DMS153 treated with DMSO at 0.1 percent for 48 hours (cell line): ENCODE data around the gene MECR.
"Not testable (repeated sequence)": the region's sequence is repeated elsewhere in the genome, so short reads cannot be mapped to it uniquely, and the experiment has no call there.

Experiments
- DNase-seq: peaks from one replicate; lab custom pipeline; 2025; ENCODE audit not compliant: unreplicated experiment; lab: John Stamatoyannopoulos, UW

MECR gene

GRCh38 chr1:29171521-29171920, 59.2 kb downstream of the MECR start:
- DNase-seq = no peak

GRCh38 chr1:29171089-29171488, 59.6 kb downstream of the MECR start:
- no peak for DNase-seq

- DNase-seq = no peak
Observed at GRCh38 chr1:29169976-29170375, 60.8 kb downstream of the MECR start.

GRCh38 chr1:29167904-29168303, 62.8 kb downstream of the MECR start:
- no peak for DNase-seq

- no peak for DNase-seq
Observed at GRCh38 chr1:29166291-29166878, 64.3 kb downstream of the MECR start.

GRCh38 chr1:29164588-29164987, 66.1 kb downstream of the MECR start:
- no peak for DNase-seq

- no peak for DNase-seq
Observed at GRCh38 chr1:29162476-29163138, 68.1 kb downstream of the MECR start.

GRCh38 chr1:29162025-29162424, 68.7 kb downstream of the MECR start:
- DNase-seq = no peak

GRCh38 chr1:29159773-29160172, 71.0 kb downstream of the MECR start:
- no peak for DNase-seq

- DNase-seq = no peak
Observed at GRCh38 chr1:29157269-29157601, 73.5 kb downstream of the MECR start.

GRCh38 chr1:29156543-29157268, 74.0 kb downstream of the MECR start:
- DNase-seq = no peak

GRCh38 chr1:29152046-29152805, 78.5 kb downstream of the MECR start:
- no peak for DNase-seq

- DNase-seq = not testable (repeated sequence)
Observed at GRCh38 chr1:29150346-29150745, 80.4 kb downstream of the MECR start.

GRCh38 chr1:29148656-29149491, 81.9 kb downstream of the MECR start:
- DNase-seq = no peak

GRCh38 chr1:29145739-29146437, 84.8 kb downstream of the MECR start:
- DNase-seq = no peak

- no peak for DNase-seq
Observed at GRCh38 chr1:29144178-29144577, 86.6 kb downstream of the MECR start.

GRCh38 chr1:29142714-29143113, 88.0 kb downstream of the MECR start:
- DNase-seq = no peak
